NCI-H524 (cell line): ENCODE measurements around the gene SH2D4B.

ENCODE experiments used
- DNase-seq, 2 experiments: peaks; one replicate each; lab custom pipeline; 2025; lab: John Stamatoyannopoulos, UW

Gene SH2D4B

GRCh38 chr10:80690434-80690833, 152.7 kb downstream of the SH2D4B start:
- no peak for DNase-seq

GRCh38 chr10:80691441-80691840, 153.7 kb downstream of the SH2D4B start:
- DNase-seq: no peak

DNA sequence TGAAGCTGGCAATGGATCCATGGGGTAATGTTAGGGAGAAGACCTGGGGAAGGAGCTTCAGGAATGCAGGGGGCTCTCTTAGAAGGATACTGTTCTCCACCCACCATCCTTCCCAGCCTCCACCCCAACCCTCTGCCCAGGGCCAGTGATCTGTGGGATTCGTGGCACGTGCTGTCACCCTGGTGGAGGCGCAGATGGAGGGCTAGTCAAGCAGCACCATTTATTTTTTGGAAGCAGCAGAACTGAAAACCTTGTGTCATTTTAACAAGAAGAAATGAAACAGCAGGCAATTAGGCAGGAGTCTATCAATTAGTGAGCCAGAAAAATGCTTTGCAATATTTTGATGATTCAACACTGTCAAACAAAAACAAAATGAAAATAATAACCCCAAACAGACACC, 155.9 kb downstream of the SH2D4B start:
- DNase-seq: no peak

DNA sequence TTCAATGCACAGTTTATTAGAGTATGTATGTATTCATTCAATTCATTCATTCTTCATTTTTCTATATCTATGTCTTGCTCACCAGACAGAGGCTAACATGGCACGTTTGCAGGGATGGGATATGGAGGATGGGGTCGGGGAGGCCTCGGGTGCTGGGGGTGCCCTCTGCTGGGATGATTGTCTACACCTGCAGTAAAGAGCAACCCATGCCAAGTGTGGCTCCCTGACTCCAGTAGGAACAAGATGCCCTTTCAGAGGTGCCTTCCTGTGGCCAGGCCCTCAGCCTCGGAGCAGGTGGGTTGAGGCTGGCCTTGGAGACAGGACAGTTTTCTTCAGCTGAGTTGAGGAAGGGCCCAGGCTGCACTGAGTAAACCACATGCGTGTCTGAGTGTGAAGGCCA, 157.2 kb downstream of the SH2D4B start:
- no peak for DNase-seq
